TTC549 (cell line): Measurements from ENCODE around the gene SLC8A1.

Source experiments
- FAIRE-seq: peaks from 2 replicates; lab custom pipeline; 2012; peaks lifted over from hg19 to GRCh38; lab: Jason Lieb, UNC

The SLC8A1 gene

DNA sequence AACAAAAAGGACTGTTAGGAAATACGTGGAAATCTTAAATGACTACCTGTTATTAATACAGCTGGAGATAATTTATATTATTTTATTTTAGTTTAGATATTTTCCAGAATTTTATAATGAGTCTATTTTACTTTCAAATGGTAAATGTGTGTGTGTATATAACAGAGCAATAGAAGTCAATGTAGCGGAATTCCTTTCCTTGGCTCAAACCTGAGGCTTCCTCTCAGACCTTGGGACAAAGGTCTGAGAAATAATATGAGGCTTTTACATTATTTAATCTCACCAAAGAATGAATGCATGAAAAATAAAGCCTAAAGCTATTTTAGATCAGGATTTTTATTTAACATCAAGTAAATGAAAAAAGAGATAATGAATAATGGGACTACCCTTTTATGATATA is 65.7 kb downstream of the SLC8A1 start:
- FAIRE-seq = peak; percentile 13

DNA sequence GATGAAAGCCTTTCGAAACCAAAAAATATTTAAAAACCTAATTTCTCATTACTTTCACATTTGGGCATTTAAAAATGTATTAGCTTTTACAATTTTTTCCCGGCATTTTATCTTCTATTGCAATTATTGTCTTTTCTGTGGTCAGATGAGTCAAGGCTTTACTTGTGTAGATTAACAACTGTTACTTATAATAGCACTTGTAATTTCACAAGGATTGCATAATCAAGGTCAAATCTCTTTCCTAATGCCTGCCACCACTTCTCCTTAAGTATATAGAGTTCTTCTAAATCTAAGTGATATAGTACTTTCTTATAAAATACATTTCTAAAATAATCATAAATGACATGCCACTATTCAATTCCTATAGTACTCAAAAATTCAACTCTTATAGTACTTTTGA is 67.2 kb downstream of the SLC8A1 start:
- peak; percentile 60 for FAIRE-seq

DNA sequence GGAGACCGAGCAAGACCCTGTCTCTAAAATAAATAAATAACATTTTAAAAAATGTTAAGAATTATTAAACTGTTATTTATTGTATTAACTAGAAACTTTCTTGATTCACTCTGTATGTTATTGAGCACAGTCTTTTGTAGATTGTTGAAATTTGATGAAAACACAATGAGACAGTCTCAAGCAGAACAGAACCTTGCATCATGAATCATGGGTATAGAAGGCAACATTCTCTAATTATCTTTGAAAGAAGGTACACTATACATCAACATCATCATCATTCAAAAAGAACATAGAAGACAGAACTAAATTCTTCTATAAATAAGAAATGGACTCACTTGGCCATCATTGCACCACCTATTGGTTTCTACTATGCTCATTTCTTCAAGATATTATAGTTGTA is 67.7 kb downstream of the SLC8A1 start:
- no peak for FAIRE-seq

DNA sequence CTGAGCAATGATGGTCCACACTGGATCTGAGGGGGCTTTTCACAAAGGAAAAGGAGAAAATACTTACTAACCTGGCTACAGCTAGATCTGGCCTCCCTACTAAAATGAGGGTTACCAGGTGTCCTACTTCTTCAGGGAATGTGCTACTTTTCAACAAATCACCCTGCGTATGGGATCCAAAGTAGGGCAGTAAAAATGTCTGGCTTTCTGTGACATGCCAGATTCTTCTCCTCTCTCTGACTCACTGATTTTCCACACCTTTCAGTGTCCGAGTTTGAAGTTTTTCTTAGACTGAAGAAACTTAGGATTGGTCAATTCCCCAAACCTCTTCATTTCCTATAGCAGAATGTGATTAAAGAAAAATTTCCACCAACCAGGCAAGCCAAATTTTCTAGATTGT is 71.2 kb downstream of the SLC8A1 start:
- no peak for FAIRE-seq

DNA sequence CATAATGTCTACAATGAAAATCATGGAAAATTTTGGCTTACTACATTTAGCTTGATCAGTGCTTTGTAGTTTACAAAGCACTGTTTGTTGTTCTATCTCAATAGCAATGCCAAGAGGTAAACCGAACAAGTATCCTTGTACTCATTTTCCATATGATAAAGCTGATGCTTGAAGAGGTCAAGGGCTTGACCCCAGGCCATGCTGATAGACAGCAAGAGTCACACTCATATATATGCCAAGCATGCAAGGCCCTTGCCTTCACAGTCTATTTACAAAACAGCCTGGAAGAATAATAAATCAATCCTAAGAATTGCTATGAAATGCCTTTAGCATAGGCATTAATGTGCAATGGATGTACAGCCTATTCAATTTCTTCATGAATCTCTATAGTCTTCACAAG is 71.8 kb downstream of the SLC8A1 start:
- FAIRE-seq = no peak

DNA sequence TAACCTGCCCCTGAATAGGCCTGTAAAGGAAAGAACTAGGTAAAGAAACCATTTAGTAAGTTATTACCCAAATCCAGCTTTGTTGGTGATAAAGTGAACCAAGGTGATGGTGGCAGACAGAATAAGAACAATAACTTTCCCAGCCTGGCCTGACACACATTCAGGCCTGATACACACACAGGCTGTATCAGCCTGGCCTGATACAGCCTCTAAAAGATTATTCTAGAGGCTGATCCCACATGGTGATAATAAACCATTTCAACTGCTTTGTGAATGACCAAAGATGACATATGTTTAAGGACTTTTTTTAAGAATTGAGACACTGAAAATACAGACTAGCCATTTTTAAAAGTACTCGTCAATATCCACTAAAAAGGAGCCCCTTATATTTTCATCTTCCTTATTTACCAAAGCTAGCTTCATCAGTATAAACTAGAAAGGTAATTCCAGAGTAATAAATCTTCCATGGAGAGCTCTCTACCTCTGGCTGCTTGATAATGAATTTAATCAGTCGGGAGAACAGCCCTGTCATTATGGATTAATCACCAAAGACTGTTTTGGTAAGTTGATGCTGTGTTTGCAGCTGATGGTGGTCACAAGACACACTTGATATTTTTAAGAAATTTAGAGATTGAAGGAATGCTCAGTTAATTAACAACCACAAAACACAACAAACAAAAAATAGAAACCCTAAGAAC is 77.2 kb downstream of the SLC8A1 start:
- no peak for FAIRE-seq

DNA sequence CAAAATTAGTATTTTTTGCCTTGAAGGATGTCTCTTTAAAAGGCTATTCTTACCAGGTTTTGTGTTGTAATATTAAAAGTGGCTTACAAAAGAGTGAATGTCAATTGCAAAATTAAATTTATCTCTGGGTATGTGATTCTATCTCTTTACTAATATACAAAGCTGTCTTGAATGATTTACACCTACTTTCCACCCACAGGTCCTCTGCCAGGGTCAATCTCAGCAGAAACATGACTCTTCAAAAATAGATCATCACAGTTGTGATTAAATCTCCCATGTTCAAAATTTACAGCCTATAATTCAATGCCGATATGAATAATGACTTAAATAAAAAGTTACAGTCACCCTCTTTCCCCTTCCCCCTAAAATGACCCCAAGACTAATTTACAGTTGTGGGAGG is 78.8 kb downstream of the SLC8A1 start:
- no peak for FAIRE-seq

DNA sequence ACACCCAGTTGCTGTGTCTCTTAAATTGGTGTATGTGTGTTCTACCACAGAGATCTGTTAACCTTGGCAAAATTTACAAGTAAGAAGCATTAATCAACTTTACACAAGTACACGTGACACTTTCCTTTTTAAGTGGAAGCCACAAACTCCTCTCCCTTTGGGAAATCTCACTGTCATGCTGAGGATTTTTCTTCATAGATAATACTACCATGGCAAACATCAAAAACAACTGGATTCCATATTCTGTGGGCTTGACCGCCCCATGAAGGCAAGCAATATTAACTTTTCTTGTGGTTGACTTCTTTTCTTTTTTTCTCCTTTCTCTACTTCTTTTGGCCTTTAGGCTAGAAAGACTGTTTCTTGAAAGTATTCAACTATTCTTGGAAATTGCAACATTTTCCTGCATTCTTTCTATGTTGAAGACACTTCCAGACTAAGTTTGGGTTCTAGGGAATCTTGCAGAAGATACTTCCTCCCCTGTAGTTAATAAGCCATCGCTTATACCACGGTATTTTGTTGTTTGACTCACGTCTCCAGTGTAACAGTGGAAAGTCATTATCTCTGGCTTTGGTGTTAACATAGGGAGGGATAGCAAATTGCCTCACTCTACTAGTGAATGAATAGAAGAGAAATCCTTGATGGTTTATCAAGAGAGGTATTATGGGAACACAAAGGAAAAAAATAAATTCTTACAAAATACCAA is 79.5 kb downstream of the SLC8A1 start:
- no peak for FAIRE-seq

DNA sequence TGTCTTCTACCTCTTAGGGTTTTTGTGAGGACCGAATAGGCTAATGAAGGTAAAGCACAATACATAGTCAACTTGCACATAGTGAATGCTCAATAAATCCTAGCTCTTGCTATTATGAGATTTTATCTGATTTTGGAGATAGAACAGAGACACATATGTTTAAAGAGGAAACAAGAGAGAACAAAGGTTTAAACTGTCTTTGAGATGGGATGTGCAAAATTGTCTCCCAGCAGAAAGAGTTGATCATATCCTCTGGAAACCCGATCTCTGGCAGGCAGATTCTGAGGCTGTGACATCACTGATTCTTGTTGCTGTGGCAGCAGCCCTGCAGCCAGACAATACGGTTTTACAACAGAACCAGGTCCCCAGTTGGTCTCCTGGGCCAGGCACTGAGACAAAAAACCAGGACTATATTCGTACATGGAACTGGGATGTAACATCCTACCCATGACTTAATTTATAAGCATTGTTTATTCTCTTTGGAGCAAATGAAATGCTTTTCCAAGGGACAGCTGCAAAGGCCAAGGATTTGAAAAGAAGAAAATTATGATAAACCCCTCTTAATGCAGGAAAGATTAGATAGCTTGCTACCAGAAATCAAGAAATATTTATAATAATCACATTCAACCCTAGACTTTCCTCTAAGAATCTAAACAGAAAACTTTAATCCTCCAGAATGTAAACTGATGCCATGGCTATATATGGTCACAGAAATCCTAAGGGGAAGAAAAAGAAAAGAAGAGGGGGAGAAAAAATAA is 80.2 kb downstream of the SLC8A1 start:
- FAIRE-seq = no peak

DNA sequence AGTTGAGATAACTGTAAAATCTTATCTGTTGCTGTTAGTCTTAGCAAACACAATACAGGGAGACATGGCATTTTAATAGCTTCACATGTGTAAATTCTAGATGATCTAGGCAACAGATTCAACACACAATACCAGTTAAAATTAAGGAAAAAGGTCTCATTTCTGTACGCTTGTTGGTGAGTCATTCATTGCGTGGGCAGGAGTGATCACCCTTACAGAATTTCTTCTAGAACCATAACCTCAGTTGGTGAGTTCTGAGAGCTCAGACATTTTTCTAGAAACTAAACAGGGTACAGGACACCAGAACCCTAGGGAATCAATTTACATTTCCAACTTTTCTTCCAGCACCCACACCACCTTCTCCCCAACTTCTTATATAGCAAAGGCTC is 81.9 kb downstream of the SLC8A1 start:
- no peak for FAIRE-seq

DNA sequence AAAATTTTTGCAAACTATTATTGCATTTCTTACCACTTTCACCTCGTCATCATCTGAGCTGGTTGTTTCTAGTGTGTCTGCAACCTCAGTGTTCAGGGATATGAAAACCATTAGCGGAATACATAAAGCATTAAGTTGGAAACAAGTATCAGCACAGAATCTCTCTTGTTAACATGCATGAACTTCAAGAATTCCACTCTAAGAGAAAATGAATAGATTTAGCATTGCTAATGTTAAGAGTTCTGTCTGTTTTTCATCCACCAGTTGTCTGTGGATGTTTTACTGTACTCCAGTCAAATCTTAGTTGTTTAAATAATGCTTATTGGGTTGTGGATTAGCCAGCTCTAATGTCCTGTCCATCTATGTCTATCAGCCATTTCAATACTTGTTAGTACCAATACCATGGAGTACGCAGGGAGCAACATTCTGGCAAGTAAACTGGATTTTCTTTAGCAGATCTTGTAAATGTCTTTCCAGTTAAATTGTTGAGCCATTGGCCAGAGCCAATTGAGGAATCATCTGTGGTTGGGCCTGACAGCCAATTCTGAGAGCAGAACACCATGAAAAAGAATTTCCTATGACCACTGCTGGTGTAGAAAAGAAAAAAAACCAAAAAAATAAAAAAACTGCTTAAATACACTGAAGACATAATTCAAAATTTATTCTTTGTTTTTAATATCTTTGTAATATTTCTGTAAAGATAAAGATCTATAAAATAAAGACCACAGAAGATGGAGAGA is 82.5 kb downstream of the SLC8A1 start:
- peak; percentile 5 for FAIRE-seq

DNA sequence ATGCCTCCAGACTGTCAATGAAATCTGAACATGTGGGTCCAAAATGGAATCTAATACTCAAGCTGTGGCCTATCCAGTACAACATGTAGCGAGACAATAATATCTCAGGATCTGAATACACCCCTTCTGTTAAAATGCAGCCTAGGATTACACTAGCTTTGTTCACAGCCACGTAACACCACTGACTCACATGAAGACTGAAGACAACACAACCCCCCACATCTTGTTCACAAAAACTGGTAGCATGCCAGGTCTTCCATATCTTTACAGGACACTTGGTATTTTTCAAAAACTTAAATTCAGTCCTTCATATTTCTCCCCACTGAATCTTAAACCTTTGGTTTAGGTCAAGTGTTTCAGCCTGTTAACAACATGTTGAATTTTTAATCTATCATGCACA is 84.2 kb downstream of the SLC8A1 start:
- no peak for FAIRE-seq

DNA sequence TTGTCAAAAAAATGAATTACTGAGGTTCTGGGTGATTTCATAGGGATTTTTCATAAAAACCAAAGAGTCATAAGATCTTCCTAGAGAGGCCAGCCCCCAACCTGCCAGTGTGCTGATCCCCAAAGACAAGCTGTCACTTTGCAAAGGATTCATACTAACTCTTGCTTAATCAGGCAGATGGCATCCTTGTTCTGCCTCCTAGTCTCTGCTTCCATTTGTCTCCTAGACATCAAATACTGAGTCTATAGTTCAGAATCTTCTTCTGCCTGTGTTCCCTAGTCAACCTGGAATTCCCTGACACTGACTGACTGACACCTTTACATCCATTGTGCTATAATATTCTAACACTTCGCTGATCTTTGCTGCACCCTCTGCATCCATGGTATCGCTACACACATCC is 84.9 kb downstream of the SLC8A1 start:
- FAIRE-seq = no peak

DNA sequence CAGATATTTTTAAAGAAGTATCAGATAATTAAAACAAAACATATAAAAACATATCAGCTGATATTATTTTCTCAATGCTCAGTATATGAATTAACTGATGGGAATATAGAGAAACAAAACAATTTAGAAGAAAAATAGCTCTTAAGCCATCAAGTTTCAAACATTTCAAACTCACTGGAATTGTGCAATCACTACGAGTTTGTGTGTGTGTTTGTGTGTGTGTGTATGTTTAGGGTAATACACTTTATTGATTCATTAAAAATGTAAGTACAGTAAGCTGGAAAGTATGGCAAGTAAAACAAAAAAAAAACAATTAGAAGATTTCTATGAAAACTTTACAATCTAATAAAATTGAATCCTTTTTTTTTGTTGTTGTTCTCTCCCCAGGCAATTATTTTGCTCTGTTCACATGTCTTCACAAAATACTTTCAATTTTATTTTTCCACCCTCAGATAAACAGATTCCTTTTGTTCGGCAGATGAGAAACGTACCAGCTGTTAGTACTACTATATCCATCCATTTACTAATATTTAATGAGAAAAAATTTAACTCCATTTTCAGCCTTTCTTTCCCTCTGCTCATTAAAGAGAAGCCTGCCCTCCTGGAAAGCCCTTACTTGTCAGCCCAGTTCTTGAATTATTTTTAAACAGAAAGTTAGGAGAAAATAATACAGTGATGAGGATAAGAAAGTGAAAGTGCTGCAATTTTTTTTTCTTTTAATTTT is 87.6 kb downstream of the SLC8A1 start:
- FAIRE-seq = peak; percentile 77

DNA sequence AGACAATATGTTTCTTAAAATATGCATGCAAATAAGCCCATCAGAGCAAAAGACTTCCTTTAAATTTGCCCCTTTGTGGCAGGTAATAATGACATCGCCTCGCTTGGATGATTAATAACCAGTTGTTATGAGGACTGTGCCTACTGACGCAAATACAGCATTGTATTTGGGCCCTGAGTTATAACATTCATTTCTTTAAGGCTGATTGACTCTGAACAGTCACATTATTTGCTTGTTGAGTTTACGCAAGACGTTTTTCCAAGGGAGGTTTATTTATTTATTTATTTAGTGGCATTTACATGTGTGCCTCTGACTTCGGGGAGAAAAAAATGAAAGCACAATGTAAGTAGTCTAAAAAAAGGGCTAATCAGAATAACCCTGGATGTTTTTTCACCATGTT is 88.3 kb downstream of the SLC8A1 start:
- no peak for FAIRE-seq

DNA sequence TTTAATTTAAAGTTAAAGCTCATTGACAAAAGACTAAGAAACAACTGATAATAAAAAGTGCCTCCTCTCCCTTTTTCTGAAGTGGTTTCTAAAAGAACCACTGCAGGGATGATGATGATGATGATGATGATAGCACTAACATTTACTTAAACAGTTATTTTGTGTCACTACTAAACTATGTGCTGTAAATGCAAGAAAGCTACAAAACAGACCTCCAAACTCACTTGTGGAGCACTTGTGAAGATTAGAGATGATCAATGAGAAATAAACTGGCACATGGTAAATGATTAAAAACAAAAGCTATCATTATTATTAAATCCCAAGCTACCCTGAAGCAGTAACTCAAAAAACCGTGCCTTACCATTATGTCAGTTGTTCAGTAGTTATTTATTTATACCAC is 88.7 kb downstream of the SLC8A1 start:
- FAIRE-seq = no peak

DNA sequence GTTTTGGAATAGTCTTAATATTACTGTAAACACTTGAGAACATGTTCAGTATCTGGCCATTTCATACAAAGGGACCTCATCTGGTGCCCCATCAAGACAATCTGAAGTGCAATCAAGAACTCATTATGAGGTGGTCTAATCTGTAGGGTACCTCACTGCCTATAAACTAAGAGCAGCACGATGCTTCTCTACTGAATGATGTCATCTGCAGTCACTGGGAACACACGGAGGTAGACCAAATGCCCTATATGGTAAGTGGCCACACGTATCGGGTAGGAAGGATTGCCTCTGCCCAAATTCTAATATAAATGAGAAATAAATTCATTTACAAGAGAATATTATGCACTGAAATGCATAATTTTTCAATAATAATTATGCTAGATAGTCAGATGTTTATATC is 90.4 kb downstream of the SLC8A1 start:
- no peak for FAIRE-seq

DNA sequence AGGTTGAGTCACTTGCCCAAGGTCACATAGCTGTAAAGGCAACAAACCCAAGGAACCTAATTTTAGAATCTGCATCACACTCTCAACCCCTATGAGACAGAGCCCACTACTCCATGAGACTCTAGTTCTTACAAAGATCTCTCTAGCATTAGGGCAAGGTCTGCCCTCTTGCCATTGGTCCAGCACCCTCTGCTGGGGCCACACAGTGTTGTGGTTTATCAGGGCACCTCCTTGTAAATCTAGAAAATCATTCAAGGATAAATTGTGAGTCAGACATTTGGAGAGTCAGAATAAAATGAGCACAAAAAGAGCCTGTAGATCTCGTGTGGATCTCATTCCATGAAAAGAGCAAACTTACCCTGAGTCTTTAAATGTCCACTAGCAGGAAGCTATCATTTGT is 91.2 kb downstream of the SLC8A1 start:
- FAIRE-seq = no peak

DNA sequence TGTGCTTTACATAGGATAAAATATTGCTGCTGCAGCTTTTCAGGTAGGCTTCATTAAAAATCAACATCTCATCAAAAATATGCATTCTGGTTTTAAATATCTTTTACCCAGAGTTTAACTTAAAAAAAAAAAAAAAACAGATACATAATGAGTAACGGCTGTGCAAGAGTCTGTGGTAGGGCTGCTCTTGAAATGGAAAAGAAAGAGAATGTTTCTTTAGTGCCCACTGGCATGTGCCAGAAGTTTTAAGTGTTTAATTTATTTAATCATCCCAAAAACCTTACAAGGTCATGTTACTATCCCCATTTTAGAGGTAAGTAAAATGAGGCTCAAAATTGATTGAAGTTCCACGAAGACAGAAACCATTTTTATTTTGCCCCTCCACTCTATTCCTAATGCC is 92.1 kb downstream of the SLC8A1 start:
- no peak for FAIRE-seq

DNA sequence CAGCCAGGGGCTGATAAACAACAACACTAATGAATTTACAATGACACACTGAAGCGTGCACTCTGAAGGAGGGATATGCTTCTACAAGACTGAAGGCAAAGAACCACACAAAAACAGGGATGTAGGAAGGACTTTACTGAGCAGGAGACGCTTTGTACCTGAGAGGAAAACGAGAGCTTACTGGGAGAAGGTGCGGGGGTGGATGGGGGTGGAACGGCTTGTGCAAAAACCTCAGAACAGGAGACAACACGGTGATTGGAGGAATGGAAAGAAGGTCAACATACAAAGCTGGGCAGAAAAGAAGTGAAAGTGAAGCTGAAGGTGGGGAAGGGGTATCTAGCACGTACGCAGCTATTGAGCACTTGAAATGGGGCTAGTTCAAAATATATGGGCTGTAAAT is 93.1 kb downstream of the SLC8A1 start:
- FAIRE-seq = no peak

DNA sequence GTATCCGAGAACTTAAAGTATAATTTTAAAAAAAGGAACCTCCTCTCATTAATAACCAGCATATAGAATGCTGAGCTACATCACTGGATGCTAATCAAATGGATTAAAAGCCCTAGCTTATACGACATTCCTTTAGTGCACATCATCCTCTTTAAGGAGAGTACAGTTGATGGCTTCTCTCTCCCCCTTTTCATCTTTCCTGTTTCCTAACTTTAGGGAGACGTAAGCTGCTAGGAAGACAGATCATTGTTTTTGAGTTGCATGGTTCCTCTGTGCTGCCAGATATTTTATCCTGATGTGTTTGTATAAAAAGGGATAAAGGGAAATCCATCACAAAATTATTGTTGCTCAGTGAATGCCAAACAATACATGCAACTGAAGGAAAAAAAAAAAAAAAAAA is 94.2 kb downstream of the SLC8A1 start:
- no peak for FAIRE-seq

DNA sequence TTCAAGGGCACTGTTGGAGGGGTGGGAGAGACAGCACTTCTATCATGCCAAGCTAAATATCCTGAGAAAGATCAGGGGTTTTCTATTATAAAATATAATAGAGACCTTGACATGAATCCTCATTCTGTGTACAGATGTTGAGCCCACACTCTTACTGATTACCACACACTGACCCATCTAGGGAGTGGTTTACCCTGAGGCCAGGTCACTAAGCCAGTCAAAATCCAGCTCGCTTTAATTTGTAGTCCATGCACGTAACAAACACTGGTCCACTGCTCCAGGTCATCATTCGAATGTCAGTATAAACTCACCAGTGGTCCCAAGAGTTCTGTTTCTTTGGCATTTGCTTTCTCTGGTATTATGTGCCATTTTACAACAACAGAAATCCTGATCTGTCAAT is 96.4 kb downstream of the SLC8A1 start:
- FAIRE-seq = no peak
